GM12801 (cell line): ENCODE results near the gene HIC1.

Experiments
- TF ChIP-seq, protein P1 (sequence below): IDR thresholded peaks from one replicate; pipeline ENCODE4 v1.5.1; 2011; ENCODE audit warnings: control low read depth; ENCODE audit not compliant: insufficient read length; ENCODE audit errors: extremely low read depth

HIC1 gene

DNA sequence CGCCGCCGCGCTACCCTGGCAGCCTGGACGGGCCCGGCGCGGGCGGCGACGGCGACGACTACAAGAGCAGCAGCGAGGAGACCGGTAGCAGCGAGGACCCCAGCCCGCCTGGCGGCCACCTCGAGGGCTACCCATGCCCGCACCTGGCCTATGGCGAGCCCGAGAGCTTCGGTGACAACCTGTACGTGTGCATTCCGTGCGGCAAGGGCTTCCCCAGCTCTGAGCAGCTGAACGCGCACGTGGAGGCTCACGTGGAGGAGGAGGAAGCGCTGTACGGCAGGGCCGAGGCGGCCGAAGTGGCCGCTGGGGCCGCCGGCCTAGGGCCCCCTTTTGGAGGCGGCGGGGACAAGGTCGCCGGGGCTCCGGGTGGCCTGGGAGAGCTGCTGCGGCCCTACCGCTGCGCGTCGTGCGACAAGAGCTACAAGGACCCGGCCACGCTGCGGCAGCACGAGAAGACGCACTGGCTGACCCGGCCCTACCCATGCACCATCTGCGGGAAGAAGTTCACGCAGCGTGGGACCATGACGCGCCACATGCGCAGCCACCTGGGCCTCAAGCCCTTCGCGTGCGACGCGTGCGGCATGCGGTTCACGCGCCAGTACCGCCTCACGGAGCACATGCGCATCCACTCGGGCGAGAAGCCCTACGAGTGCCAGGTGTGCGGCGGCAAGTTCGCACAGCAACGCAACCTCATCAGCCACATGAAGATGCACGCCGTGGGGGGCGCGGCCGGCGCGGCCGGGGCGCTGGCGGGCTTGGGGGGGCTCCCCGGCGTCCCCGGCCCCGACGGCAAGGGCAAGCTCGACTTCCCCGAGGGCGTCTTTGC is 3.1 kb downstream of the HIC1 start:
- TF ChIP-seq, protein P1, sequence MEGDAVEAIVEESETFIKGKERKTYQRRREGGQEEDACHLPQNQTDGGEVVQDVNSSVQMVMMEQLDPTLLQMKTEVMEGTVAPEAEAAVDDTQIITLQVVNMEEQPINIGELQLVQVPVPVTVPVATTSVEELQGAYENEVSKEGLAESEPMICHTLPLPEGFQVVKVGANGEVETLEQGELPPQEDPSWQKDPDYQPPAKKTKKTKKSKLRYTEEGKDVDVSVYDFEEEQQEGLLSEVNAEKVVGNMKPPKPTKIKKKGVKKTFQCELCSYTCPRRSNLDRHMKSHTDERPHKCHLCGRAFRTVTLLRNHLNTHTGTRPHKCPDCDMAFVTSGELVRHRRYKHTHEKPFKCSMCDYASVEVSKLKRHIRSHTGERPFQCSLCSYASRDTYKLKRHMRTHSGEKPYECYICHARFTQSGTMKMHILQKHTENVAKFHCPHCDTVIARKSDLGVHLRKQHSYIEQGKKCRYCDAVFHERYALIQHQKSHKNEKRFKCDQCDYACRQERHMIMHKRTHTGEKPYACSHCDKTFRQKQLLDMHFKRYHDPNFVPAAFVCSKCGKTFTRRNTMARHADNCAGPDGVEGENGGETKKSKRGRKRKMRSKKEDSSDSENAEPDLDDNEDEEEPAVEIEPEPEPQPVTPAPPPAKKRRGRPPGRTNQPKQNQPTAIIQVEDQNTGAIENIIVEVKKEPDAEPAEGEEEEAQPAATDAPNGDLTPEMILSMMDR = no peak

DNA sequence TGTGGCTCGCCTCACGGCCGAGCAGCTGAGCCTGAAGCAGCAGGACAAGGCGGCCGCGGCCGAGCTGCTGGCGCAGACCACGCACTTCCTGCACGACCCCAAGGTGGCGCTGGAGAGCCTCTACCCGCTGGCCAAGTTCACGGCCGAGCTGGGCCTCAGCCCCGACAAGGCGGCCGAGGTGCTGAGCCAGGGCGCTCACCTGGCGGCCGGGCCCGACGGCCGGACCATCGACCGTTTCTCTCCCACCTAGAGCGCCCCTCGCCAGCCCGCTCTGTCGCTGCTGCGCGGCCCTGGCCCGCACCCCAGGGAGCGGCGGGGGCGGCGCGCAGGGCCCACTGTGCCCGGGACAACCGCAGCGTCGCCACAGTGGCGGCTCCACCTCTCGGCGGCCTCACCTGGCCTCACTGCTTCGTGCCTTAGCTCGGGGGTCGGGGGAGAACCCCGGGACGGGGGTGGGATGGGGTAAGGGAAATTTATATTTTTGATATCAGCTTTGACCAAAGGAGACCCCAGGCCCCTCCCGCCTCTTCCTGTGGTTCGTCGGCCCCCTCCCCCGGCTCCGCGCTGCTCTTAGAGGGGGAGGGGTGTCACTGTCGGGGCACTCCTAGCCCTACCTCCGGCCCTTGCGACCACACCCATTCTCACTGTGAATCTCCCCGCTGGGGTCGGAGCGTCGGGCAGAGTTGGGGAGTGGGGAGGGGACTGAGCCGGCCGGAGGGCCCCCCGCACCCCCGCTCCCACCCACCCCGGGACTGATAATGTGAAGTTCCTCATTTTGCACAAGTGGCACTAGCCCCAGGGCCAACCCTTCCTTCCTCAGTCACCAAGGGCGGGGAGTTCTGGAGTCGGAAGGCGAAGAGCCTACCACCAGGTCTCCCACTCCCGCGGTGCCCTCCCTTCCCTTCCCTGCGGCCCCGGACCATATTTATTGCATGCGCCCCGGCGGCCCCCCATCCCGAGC is 4.0 kb downstream of the HIC1 start:
- TF ChIP-seq, protein P1 = no peak

DNA sequence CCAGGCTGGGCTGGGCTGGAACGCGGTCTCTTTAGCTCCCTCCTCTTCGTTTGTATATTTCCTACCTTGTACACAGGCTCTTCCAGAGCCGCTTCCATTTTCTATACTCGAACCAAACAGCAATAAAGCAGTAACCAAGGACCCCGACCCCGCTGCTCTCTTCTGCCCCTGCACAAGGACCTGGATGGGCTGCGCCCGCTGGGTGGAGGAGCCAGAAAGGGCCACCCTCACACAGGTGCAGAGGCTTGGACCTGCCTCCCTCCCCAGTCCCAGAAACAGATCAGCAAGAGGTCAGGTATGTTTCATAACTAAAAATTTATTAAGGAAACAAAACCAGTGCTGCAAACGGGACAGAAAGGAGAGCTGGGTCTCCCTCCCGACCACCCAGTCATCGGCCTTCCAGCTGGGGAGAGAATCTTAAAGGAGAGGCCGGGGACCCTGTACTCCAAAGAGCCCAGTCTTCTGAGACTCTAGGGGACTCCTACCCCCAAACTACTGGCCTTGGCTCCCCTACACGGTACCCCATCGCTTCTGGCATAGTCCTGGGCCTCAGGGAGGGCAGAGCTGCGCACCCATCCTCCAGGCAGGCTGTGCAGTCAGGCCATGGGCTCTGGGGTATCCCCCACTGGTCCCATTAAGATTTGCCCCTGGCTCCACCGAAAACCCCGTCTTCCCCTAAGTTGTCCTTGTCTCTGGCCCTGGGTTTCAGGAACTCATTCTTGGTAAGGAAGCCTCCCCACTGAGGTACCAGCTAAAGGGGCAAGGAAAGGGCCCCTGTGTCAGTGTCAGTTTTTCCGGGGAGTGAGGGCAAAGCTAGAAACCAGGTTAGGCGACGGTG is 4.9 kb downstream of the HIC1 start:
- TF ChIP-seq, protein P1 = no peak

DNA sequence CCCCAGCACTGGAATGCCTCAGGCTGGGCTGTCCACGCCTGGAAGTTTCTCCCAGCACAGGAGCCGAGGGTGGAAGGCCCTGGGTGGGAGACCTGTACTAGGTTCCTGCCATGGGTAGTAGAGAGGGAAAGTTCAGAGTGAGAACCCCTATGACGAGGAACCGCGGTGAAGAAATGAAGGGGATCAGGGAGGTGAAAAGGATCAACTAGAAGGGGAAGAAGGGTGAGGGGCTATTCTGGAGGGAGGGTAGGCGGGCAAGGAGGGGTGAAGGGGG is 5.4 kb downstream of the HIC1 start:
- TF ChIP-seq, protein P1 = no peak

DNA sequence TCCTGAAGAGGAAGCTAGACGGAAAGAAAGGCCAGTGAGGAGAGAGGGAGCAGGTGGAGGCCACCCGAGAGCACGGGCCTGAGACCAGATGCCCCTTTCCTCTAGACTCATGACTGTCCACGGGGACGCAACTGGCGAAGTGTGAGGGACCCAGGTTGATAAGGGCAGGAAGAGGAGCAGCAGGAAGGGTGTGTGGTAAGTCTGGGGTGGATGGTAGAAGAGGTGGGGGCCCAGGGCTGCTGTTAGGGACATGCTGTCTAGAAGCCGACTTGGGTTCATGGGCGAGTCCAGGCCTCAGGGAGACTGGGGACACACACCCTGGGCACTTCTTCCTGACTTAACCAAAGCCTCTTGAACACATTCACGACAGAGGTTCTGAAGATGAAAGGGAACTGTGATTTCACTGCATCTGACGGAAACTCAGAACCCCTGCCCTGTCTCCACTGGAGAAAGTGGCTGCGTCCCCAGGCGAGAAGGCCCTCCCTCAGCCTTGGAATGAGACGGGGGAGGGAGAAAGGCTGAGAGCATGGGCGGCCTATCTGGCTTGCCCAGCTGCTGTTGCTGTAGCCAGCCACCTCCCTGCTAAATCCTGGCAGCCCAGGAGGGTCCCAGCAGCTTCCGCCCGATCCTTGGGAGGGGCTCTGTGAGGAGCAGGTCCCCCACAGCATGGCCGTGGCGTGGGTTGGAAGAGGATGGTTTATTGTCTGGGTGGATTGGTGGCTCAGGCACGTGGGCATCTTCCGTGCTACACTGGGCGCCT is 6.0 kb downstream of the HIC1 start:
- TF ChIP-seq, protein P1 = no peak

DNA sequence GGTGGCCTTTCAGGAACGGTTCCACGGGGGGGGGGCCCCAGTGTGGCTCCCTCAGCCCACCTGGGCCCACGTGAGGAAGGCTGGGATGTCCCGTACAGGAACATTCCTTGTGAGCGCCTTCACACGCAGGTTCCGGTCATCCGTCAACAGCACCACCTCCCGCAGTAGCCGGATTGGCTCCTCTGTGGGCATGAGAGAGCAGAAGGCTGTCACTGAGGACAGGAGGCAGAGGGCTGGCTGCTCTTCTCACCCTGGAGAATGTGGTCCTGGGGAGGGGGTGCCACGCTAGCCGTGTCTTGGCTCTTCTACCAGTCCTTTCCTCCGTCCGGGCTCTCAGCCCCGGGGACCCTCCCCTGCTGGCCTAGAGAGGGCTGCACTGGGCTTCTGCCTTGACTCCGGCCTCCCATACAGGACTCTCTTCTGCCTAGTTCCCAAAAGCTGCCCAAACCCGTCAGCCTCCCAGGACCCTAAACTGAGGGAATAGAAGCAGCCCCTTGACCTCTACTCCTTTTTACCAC is 6.6 kb downstream of the HIC1 start:
- TF ChIP-seq, protein P1 = no peak
